ENCODE data around the gene SPO11.

DNA sequence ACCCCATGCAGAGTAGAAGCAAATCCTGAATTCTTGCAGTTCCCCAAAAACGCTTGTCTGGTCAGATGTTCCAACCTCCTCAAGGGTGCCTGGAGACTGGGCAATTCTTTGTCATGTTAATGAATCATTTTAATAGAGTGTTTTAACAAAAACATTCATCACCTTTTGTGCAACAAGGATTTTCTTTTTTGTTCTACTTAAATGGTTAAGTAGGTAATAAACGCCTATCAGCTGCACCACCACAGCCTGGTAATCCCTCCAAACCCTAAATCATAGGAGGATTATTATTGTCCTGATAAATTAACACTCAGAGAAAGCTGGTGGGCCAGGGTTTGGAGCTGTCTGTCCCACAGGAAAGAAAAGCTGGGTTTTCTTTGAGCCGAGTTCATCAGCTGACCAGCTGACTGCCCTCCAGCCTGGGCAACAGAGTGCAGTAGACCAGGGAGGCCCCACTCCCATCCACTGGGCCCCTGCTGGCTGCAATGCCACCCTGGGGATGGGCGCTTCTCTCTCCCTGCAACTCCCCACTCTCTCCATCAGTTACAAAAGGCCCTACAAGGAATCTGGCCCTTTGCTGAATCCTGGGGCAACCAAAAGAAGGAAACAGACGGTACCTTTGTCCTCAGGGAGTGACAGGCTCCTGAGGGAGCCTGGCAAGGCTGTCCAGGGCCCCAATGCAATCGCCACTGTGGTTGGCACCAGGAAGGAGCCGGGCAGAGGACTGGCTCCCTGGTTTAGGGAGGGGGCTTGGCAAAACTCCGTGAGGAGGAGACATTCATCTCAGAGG is 40.0 kb upstream of the SPO11 start:
- TF ChIP-seq, protein P1, sequence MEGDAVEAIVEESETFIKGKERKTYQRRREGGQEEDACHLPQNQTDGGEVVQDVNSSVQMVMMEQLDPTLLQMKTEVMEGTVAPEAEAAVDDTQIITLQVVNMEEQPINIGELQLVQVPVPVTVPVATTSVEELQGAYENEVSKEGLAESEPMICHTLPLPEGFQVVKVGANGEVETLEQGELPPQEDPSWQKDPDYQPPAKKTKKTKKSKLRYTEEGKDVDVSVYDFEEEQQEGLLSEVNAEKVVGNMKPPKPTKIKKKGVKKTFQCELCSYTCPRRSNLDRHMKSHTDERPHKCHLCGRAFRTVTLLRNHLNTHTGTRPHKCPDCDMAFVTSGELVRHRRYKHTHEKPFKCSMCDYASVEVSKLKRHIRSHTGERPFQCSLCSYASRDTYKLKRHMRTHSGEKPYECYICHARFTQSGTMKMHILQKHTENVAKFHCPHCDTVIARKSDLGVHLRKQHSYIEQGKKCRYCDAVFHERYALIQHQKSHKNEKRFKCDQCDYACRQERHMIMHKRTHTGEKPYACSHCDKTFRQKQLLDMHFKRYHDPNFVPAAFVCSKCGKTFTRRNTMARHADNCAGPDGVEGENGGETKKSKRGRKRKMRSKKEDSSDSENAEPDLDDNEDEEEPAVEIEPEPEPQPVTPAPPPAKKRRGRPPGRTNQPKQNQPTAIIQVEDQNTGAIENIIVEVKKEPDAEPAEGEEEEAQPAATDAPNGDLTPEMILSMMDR (IDR thresholded peaks at IDR 0.05) = no peak
- TF ChIP-seq POLR2A (IDR thresholded peaks at IDR 0.05) = no peak
